ENCODE results near the gene TAF10.

DNA sequence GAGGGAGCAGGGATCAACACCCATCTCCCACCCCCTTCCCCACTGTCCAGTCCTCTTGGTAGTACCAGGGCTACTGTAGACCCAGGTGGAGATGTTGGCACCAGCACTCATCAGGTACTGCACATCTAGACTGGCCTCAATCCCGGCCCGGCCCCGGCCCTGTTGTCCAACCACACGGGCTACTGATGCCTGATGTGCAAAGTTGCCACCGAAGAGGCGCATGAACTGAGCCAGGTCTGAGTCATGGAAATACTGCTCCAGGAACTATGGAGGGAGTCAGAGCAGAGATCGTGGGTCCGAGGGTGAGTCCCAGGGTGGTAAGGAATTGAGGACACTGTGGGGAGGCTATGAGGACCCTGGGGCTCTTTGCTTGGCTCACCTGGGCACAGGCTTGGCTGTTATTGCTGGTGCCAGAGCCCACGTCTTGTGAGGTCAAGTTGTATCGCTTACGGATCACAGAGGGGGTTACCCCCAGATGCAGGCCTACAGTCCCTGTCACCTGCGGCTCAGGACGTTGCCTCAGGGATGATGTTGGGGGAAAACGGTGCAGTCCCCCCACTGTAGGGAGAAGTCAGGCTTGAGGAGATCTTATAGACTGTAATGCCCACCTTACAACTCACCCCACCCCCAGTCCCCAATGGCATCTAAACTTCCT is 4.7 kb upstream of the TAF10 start:
- TF ChIP-seq, protein P1, sequence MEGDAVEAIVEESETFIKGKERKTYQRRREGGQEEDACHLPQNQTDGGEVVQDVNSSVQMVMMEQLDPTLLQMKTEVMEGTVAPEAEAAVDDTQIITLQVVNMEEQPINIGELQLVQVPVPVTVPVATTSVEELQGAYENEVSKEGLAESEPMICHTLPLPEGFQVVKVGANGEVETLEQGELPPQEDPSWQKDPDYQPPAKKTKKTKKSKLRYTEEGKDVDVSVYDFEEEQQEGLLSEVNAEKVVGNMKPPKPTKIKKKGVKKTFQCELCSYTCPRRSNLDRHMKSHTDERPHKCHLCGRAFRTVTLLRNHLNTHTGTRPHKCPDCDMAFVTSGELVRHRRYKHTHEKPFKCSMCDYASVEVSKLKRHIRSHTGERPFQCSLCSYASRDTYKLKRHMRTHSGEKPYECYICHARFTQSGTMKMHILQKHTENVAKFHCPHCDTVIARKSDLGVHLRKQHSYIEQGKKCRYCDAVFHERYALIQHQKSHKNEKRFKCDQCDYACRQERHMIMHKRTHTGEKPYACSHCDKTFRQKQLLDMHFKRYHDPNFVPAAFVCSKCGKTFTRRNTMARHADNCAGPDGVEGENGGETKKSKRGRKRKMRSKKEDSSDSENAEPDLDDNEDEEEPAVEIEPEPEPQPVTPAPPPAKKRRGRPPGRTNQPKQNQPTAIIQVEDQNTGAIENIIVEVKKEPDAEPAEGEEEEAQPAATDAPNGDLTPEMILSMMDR (IDR thresholded peaks at IDR 0.05; ENCODE audit: insufficient read depth, low read depth, low read length) = no peak
- TF ChIP-seq EZH2 (IDR thresholded peaks at IDR 0.05; ENCODE audit: insufficient read depth, low read length) = no peak
